ENCODE results near the gene BTBD7.

The BTBD7 gene

DNA sequence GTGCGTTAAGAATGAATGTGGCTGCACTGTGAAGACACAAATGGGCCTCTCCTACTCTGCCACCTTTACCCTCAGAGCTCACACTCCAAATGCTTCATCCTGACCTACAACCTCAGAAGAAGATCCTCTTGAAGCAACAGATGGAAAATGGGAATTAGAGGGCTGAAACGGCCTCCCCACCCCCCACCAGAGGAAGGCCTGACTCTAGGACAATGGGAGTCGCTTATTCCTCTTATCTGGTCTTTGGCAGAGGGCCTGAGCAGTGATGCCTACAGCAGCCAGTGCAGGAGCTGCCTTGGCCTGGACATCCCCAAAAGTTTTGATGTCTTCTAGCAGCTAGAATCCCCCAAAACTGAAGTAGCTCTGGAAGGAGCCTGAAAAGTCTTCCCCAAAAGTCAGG lies 29.2 kb downstream of the BTBD7 start:
- H4K20me1 ChIP-seq, result peaks cover 36 to 100% (median 79%) of the 10 kb centered on the region in 11 experiments; a peak in 17 of 22 replicates
- no peaks in the 10 kb centered on the region for H3K9me3 ChIP-seq (replicated peaks in 1 of 11)
- peaks cover 0 to 5% (median 0%) of the 10 kb centered on the region in 11 experiments; a peak in 1 of 22 replicates for H3K36me3 ChIP-seq
- peaks cover 0 to 71% (median 20%) of the 10 kb centered on the region in 10 experiments; a peak in 16 of 20 replicates for H3K4me1 ChIP-seq
- no peak overlapping the region for H3K4me2 ChIP-seq
- H3K27me3 ChIP-seq, result no peaks in the 10 kb centered on the region
- H3K27ac ChIP-seq, result no peak overlapping the region
- no peak overlapping the region for H3K9ac ChIP-seq
- no peak for TF ChIP-seq Cebpa-rat (IDR thresholded peaks at IDR 0.05)
- H3K4me3 ChIP-seq, result no peak overlapping the region

DNA sequence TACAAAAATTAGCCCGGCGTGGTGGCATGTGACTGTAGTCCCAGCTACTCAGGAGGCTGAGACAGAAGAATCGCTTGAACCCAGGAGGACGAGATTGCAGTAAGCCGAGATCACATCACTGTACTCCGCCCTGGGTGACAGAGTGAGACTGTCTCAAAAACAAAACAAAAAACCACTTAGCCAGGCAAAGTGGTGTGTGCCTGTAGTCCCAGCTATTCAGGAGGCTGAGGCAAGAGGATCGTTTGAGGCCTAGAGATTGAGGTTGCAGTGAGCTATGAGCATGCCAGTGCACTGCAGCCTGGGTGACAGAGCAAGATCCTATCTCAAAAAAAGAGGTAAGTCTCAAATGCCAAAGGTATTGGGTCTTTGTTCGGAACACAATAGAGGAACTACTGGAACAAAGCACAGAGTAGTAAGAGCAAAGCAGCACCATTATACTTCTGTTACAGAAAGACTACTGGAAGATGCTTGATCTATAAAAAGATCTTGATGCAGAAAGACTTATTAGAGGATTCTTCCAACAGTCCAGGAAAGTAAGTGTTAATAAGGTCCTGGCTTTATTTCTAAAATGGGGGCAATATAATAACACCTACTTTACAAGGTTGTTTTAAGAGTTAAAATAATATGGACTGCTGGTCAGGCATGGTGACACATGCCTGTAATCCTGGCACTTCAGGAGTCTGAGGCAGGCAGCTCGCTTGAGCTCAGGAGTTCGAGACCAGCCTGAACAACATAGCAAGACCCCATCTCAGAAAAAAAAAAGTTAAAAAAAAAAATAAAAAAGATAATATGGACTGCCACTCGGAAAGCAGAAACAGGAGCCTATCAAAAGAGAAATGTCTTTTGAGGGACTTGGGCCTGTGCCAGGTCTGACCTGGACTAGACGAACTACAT lies 29.9 kb downstream of the BTBD7 start:
- TF ChIP-seq Cebpa-rat (IDR thresholded peaks at IDR 0.05), result no peak
- H4K20me1 ChIP-seq, result peaks cover 38 to 100% (median 81%) of the 10 kb centered on the region in 11 experiments; a peak in 17 of 22 replicates
- H3K9ac ChIP-seq, result no peak overlapping the region
- H3K4me1 ChIP-seq, result peaks cover 0 to 63% (median 19%) of the 10 kb centered on the region in 10 experiments; a peak in 15 of 20 replicates
- peaks cover 0 to 5% (median 0%) of the 10 kb centered on the region in 11 experiments; a peak in 1 of 22 replicates for H3K36me3 ChIP-seq
- H3K27ac ChIP-seq, result no peak overlapping the region
- H3K9me3 ChIP-seq (replicated peaks in 1 of 11), result no peaks in the 10 kb centered on the region
- H3K4me2 ChIP-seq, result no peak overlapping the region
- H3K27me3 ChIP-seq, result no peaks in the 10 kb centered on the region
- no peak overlapping the region for H3K4me3 ChIP-seq

DNA sequence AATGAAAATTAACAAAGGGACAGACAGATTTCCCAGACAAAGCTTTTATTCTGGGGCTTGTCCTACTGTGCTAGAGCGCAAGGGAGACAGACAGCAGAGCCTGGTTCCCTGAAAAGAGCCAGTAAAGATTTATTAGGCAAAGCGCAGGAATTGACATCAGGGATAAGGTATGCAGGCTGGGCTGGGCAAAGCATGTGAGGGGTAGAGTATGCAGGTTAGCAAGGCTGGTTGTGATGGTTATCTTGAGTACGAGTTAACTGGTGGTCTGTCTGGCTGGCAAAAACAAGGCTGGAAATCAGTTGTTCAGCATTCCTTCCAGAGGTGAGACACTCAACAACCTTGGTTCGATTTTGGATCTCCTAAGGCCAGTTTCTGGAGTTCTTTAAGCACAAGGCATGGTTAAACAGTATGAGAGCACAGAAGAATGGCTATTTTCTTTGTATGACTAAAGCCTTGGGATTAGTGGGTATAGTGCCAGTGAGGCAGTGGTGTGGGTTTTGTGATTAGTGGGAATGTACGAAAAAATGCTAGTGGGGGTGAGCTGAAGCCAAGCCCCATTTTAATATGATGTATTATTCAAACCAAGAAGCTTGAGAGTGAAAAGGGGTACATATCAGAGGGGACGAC lies 30.9 kb downstream of the BTBD7 start:
- Histone ChIP-seq H3K27me3 (no peaks in the 10 kb centered on the region), H3K36me3 (peaks cover 0 to 5% (median 0%) of the 10 kb centered on the region in 11 experiments; a peak in 1 of 22 replicates), H4K20me1 (peaks cover 33 to 100% (median 79%) of the 10 kb centered on the region in 11 experiments; a peak in 17 of 22 replicates), H3K4me3 (no peak overlapping the region), H3K27ac (no peak overlapping the region), H3K4me1 (peaks cover 0 to 53% (median 21%) of the 10 kb centered on the region in 10 experiments; a peak in 15 of 20 replicates), H3K4me2 (no peak overlapping the region), H3K9me3 (replicated peaks in 1 of 11) (no peaks in the 10 kb centered on the region), H3K9ac (no peak overlapping the region)
- TF ChIP-seq Cebpa-rat (IDR thresholded peaks at IDR 0.05), result no peak

DNA sequence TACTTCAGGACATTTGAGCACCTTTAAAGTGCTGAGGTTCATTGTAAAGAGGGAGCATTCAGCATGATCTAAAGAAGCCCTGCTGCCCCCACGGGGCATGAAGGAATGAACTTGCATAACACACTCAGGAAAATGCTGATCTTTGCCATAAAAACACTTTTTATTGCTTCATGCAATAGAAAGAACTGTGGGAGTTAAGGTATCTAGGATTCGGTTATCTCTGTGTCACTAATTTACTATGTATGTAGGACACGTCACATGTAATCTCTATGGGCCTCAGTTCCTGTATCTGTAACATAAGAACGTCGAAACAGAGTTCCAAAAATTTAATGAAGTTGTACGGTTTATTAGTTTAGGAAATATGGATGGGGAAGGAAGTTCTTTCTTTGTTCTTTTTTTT lies 33.0 kb downstream of the BTBD7 start:
- Histone ChIP-seq H4K20me1 (peaks cover 29 to 100% (median 69%) of the 10 kb centered on the region in 11 experiments; a peak in 17 of 22 replicates), H3K36me3 (peaks cover 4 to 16% (median 9%) of the 10 kb centered on the region in 11 experiments; a peak in 14 of 22 replicates), H3K4me1 (peaks cover 0 to 35% (median 18%) of the 10 kb centered on the region in 10 experiments; a peak in 14 of 20 replicates), H3K9ac (no peak overlapping the region), H3K27me3 (no peaks in the 10 kb centered on the region), H3K27ac (no peak overlapping the region), H3K4me3 (no peak overlapping the region), H3K4me2 (peak overlapping the region in 4 of 11 experiments; percentile 4 to 67 (median 43); a peak in 8 of 22 replicates), H3K9me3 (replicated peaks in 1 of 11) (no peaks in the 10 kb centered on the region)
- TF ChIP-seq Cebpa-rat (IDR thresholded peaks at IDR 0.05), result no peak

DNA sequence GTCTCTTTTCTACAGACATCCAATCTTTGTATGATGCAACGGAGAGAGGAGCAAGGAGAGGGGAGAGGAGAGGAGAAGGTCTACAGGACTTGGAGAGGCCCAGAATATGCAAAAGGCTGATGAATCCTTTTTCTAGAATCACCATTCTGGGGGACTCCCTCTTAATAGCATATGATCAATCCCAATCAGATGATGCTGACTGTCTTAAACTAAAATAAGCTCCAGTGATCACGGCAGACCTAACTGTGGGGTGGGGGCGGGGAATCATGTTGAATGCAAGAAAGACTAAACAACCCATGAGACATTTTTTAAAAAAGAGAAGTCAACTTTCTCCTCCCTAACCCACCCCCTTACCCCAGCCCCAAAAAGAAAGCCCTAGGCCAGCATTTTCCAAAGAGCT lies 33.4 kb downstream of the BTBD7 start:
- Histone ChIP-seq H3K9ac (no peak overlapping the region), H3K9me3 (replicated peaks in 1 of 11) (no peaks in the 10 kb centered on the region)

DNA sequence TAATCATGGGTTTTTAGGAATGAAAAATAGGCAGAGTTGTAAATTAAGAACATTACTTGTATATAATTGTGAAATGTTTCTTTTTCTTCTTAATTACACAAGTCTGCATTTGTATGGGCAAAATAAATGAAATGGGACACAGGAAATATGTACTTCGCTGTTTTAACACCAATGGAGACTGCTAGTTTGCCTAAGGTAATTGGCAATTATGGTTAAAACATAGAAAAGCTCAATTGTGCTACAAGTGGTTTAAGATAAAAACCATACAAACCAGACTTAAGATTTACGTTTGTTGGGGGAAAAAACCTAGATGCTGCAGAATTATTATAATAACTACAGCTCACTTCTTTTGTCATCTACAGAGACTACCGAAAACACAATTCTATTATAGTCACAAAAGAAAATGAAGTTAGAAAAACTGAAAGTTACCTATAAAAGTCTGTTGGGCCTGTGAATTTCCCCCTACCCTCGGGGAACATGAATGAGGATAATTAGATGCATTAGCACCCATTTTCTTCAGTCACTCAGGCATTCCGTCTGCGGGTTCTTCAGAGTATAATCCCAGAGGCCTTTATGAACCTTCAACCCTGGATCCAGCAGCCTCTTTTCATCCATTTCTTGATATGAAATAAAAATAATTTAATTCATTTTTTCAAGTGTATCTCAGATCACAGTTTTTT lies 37.2 kb downstream of the BTBD7 start:
- H4K20me1 ChIP-seq, result peaks cover 14 to 86% (median 34%) of the 10 kb centered on the region in 11 experiments; a peak in 16 of 22 replicates
- H3K27me3 ChIP-seq, result no peaks in the 10 kb centered on the region
- H3K36me3 ChIP-seq, result peaks cover 26 to 49% (median 37%) of the 10 kb centered on the region in 11 experiments
- peaks cover 0 to 20% (median 18%) of the 10 kb centered on the region in 10 experiments; a peak in 14 of 20 replicates for H3K4me1 ChIP-seq
- H3K9ac ChIP-seq, result no peak overlapping the region
- no peak for TF ChIP-seq Cebpa-rat (IDR thresholded peaks at IDR 0.05)
- no peak overlapping the region for H3K27ac ChIP-seq
- no peak overlapping the region for H3K4me2 ChIP-seq
- no peak overlapping the region for H3K4me3 ChIP-seq
- no peaks in the 10 kb centered on the region for H3K9me3 ChIP-seq (replicated peaks in 1 of 11)

More for the DNA sequence above, 33.4 kb downstream of the BTBD7 start:
- H3K4me3 ChIP-seq, result no peak overlapping the region
- H3K4me1 ChIP-seq, result peaks cover 0 to 35% (median 18%) of the 10 kb centered on the region in 10 experiments; a peak in 14 of 20 replicates
- H3K27me3 ChIP-seq, result no peaks in the 10 kb centered on the region
- H3K27ac ChIP-seq, result no peak overlapping the region; a peak in 1 of 22 replicates
- H4K20me1 ChIP-seq, result peaks cover 27 to 100% (median 65%) of the 10 kb centered on the region in 11 experiments; a peak in 17 of 22 replicates
- peaks cover 9 to 20% (median 14%) of the 10 kb centered on the region in 11 experiments; a peak in 21 of 22 replicates for H3K36me3 ChIP-seq
- no peak for TF ChIP-seq Cebpa-rat (IDR thresholded peaks at IDR 0.05)
- peak overlapping the region in 4 of 11 experiments; percentile 4 to 67 (median 43); a peak in 7 of 22 replicates for H3K4me2 ChIP-seq

DNA sequence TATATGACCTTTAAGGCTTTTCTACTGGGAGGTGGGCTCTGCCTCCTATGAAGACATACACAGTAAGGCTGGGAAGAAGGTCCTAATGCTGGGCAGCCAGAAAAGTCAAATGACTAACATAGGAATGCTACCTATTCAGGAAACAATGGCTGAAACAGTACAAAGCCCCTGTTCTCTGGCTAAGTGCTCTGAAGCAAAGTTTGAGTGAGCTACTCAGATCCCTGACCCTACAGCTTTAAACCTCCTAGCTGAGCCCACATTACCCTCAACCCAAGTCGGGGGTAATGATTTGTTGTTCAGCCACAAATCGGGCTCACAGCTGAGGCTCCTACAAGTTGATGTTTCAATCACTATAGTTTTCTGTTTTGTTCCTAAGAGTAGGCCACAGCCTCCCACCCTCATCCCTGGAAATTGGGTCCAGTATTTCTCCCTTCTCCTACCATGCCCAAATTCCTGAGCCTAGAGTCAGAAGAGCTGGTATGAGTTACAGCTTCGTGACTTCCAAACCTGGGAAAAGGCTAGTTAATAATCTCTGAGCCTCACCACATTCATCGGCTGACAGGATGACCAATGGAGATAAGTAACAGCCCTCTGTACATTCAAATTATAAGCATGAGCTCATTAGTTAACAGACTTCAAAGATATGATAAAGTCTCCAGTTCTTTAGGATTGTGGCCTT lies 46.5 kb downstream of the BTBD7 start:
- H3K4me2 ChIP-seq, result peak overlapping the region in 2 of 11 experiments; percentile 10 to 21; a peak in 1 of 22 replicates
- H3K4me3 ChIP-seq, result no peak overlapping the region

DNA sequence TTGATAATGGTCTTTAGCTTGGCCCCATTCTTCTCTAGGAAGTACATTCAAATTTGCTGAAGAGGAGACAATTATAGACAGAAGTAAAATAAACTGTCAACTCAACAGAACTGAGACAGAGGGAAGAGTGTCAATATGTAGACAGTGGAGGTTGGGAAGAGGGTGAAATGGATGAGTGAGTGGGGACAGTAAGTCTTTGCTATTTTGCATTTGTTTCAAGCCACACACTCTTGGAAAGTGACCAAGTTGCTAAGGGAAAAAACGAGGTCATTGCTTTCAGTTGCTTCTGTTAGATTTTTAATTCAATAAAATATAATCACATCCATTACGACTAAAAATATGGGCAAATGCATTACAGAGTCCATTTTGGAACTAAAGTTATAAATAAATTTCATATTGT lies 47.8 kb downstream of the BTBD7 start:
- H3K27me3 ChIP-seq, result no peaks in the 10 kb centered on the region
- no peak overlapping the region for H3K4me3 ChIP-seq
- peaks cover 0 to 78% (median 18%) of the 10 kb centered on the region in 11 experiments; a peak in 13 of 22 replicates for H4K20me1 ChIP-seq
- H3K9me3 ChIP-seq (replicated peaks in 1 of 11), result no peaks in the 10 kb centered on the region
- no peak for TF ChIP-seq Cebpa-rat (IDR thresholded peaks at IDR 0.05)
- no peak overlapping the region for H3K9ac ChIP-seq
- peaks cover 9 to 49% (median 18%) of the 10 kb centered on the region in 10 experiments; a peak in 18 of 20 replicates for H3K4me1 ChIP-seq
- H3K27ac ChIP-seq, result no peak overlapping the region
- H3K36me3 ChIP-seq, result peaks cover 26 to 77% (median 43%) of the 10 kb centered on the region in 11 experiments; a peak in 21 of 22 replicates
- peak overlapping the region in 3 of 11 experiments; percentile 10 to 55 (median 41); a peak in 5 of 22 replicates for H3K4me2 ChIP-seq

More for the DNA sequence above, 46.5 kb downstream of the BTBD7 start:
- H4K20me1 ChIP-seq, result peaks cover 0 to 76% (median 15%) of the 10 kb centered on the region in 11 experiments; a peak in 12 of 22 replicates
- peaks cover 33 to 79% (median 50%) of the 10 kb centered on the region in 11 experiments for H3K36me3 ChIP-seq
- H3K27me3 ChIP-seq, result no peaks in the 10 kb centered on the region
- no peak overlapping the region for H3K9ac ChIP-seq
- no peaks in the 10 kb centered on the region for H3K9me3 ChIP-seq (replicated peaks in 1 of 11)
- peaks cover 9 to 49% (median 18%) of the 10 kb centered on the region in 10 experiments; a peak in 18 of 20 replicates for H3K4me1 ChIP-seq
- TF ChIP-seq Cebpa-rat (IDR thresholded peaks at IDR 0.05), result no peak
- H3K27ac ChIP-seq, result no peak overlapping the region
